GM13977 (cell line): ENCODE data around the gene PRR14L.
"Not testable (repeated sequence)": the region's sequence is repeated elsewhere in the genome, so short reads cannot be mapped to it uniquely, and the experiment has no call there.

Experiments
- DNase-seq: peaks from one replicate; pipeline ENCODE4 v3.0.0; 2012; ENCODE audit warnings: low spot score
- CTCF ChIP-seq: IDR thresholded peaks from 2 replicates; pipeline ENCODE4 v1.5.1; 2012; ENCODE audit warnings: mild to moderate bottlenecking, control low read depth; ENCODE audit not compliant: insufficient read depth; ENCODE audit errors: extremely low read depth, missing control alignments
- in situ Hi-C: fragments of 300-500 bp; cut with MboI; formaldehyde crosslinking; loops from one replicate; pipeline ENCODE4 v1.12.0; 2022; ENCODE audit warnings: low sequenced_read_pairs, low pct_unique_long_range_greater_than_20kb, mixed read lengths, inconsistent platforms; ENCODE audit not compliant: unreplicated experiment

Gene PRR14L

GRCh38 chr22:31749636-31750364, at the start of gene PRR14L:
TSS of gene PRR14L (minus strand) at chr22:31750132. CDS start at chr22:31738860, 11,272 bp downstream.
- in situ Hi-C loops, result no loop called here
- peak; percentile 93 for DNase-seq

GRCh38 chr22:31799358-31799757, 49.4 kb upstream of the PRR14L start:
- in situ Hi-C loops, DNase-seq: not testable (repeated sequence)

More at GRCh38 chr22:31749636-31750364, at the start of gene PRR14L:
- peak; percentile 25 for TF ChIP-seq CTCF

DNA sequence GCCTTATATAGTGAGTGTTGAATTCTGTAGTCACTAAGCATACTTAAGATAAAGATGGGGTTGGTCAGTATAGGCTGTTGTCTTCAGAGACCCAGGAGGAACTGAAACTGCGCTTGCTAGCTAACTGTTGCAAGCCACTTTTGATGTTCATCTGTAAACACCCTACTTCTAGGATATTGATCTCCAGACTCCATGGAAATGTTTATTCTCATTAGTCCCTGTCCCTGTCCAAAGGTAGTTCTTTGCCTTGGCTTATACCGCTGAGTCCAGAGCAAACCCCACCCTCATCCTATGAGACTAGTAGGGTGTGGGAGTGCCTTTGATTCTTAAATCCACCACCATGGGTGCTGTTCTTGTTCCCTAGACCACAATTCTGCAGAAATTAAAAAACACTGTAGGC, 40.3 kb upstream of the PRR14L start:
- peak; percentile 26 for DNase-seq
- peak; percentile 8 for TF ChIP-seq CTCF
- in situ Hi-C loops, result no loop called here

DNA sequence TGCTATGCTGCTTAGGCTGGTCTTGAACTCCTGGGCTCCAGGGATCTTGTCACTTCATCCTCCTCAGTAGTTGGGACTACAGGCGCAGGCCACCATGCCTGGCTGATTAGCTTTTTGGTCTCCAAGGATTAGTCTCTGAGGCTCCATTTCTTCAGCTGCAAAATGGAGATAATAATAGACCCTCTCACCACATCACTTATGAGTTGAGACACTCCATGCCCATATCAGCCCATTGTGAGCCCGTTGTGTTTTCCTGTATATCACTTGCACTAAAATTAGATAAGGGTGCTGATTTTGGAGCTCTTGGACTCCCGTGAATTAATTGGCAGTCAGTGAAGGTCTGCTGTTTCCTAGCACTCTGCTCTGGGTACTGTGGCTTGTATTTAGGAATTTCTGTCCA, 39.9 kb upstream of the PRR14L start:
- TF ChIP-seq CTCF, result no peak
- DNase-seq, result no peak

GRCh38 chr22:31776231-31776630, 26.3 kb upstream of the PRR14L start:
- DNase-seq, result no peak
- TF ChIP-seq CTCF, result no peak
- in situ Hi-C loops, result no loop called here

More for the DNA sequence above, 39.9 kb upstream of the PRR14L start:
- in situ Hi-C loops, result no loop called here

DNA sequence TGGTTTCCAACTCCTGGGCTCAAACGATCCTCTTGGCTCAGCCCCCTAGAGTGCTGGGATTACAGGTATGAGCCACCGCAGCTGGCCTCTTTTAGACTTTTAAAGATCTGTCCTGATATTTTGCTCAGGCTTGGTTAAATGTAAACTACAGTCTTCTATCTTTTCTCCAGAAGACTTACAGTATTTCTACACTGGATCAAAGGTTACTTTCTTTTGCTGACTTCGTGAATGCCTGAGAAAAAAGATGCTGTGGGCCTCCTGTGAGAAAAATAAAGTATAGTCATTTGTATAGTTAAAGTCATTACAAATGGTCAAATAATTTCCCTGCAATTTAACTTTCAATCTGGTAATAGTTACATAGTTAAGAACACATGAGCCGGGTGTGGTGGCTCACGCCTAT, 23.5 kb upstream of the PRR14L start:
- in situ Hi-C loops, result no loop called here
- DNase-seq, result no peak
- TF ChIP-seq CTCF, result no peak

DNA sequence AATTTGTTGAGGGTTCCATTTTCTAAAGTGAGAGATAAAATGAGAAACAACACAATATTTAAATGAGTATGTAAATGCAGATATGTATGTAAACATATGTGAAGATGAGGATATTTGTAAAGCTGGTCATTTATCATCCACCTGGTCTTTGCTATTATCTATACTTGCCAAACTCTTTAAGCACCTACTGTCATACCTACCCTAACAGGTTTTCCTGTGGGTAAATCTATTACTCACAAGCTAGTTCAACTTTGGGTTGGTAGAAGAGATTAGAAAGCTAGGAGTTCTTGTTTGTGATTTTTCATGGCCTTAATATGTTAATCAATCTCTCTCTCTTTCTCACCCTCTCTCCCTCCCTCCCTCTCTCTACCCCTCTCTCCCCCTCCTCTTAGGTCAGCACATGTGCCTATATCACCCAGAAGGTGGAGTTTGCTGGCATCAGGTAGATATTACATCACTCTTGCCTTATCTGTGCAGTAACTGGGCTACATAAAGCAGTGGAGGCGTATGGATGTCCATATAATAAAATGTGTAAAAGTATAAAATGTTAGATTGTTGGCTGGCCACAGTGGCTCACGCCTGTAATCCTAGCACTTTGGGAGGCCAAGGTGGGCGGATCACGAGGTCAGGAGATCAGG, 18.6 kb upstream of the PRR14L start:
- no peak for DNase-seq
- TF ChIP-seq CTCF, result no peak
- in situ Hi-C loops, result no loop called here
